C4-2B (cell line): ENCODE results near the gene MLLT3.

Experiments
- CTCF ChIP-seq: fragments of 450-650 bp; conservative IDR thresholded peaks from 2 replicates; pipeline ENCODE4 v1.5.1; 2017; ENCODE audit warnings: mild to moderate bottlenecking
- ZFX ChIP-seq: fragments of 450-650 bp; IDR thresholded peaks from 2 replicates; pipeline ENCODE4 v1.6.1; 2017

- no peak for TF ChIP-seq CTCF
- no peak for TF ChIP-seq ZFX
Measured at GRCh38 chr9:20663133-20663532, 40.8 kb upstream of the MLLT3 start.
